Measurements from ENCODE around the gene TRMT10B. TPM values are rescaled to one million over a fixed set of nuclear protein-coding genes. Genes with fewer than 3 reads are reported as not detected.
"Not testable (repeated sequence)": the region's sequence is repeated elsewhere in the genome, so short reads cannot be mapped to it uniquely, and the experiment has no call there.

Gene TRMT10B
- total RNA-seq, 1 donor from 2014 or later: 1.2 TPM

DNA sequence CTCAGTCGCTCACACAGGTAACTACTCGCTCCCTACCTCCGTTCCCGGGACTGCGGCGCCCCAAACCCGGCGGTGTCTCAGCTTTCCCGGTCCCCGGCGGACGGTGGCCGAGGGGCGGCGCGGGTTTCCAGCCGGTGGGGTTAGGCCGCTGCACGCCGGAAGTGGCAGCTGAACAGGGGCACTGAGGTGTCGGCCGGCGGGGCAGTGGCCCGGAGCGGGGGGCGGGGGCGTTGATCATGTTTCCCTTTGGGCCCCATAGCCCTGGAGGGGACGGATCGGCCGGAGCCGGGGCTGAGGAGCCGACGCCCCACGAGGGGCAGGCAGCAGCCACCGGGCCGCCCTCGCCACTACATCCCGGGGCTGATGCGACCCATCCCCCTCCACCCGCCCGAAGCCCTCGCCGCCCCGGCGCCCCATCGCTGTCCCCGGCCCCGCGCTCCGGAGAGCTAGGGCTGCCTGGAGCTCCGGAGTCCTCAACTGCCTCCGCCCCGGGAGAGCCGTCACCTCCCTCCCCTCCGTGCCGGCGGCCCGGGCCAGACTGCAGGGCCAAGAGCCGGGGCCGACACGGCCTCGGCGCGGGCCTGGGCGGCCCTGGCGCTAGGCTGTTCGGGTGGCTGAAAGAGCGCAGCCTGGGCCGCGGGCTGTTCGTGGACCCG lies 47.2 kb downstream of the TRMT10B start, which contains the start of gene DCAF10:
Gene DCAF10 (plus strand): TSS at position 167 of the 656 bp plus-strand sequence. CDS start 70 bp downstream, at position 237.
- DNase-seq (ENCODE audit: low read depth): peak; percentile 84

DNA sequence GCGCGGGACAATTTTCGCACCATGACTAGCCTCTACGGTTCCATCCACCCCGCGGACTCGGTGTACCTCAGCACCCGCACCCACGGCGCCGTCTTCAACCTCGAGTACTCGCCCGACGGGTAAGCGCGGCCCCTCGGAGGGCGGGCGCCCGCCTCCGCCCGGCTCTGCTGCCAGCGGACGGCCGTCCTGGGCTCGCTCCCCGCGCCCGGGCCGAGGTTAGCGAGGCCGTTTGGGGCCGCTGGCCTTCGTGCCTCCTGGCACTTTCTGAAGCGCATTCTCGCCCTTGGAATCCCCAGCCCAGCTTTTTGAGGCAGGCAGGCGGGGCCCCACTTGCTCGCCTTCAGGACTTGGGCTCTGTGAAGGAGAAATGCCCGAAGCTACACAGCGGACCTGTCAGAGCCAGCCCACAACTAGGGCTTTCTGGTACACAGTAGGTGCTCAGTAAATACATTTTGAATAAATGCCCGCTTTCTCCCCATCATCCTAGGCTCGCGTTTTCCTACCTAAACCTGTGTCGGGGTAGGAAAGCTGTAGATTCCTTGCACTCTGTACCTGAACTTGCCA lies 47.8 kb downstream of the TRMT10B start:
- peak; percentile 28 for DNase-seq (ENCODE audit: low read depth)

DNA sequence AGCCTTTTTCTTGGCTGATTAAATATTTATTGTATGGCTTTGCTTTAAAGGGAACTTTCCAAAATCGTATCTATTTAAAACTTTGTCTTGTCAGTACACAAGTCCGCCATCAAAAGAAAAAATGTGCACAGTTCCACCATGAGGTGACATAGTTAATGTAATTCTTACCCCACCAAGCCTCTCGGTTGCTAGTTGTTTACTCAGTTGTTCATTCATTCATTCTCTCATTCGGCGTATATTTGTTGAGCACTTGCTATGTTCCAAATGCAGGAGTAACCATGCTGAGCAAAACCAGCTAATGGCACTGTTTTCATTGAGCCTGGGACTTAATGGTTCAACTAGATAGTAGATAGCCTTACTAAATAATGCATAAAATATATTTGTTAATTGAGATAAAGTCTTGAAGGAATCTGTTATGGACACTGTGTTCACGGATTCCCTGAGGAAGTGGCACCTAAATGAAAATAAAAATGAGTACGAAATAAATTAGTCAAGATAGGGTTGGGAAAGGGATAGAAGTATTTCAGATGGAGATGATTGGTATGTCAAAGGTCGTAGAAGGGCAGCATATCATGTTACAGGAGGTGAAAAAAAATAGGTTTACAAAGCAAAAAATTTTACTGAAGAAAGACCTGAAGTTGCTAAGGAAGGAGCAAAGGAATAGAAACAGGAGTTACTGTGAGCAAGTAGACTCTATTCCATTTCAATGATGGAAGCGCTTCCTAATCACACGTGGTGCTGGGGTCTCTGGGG lies 48.5 kb downstream of the TRMT10B start:
- no peak for DNase-seq (ENCODE audit: low read depth)

DNA sequence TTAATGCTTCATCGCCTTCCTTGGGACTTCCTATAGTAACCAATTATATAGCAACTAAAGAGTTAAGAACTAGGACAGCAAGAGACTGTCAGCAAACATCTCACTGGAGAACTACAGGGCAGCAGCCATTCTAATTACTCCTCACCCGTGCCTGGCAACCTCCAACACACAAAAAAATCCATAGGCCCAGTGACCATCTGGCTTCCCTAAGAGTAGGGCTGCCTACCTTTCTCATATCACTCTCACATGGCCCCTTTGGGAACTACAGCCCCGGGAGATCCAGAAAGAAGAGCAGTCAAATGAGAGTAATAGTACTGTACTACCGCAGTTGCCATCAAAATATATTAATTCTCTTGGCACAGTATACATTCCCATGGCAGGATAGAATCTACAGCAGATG lies 52.7 kb downstream of the TRMT10B start:
- no peak for DNase-seq (ENCODE audit: low read depth)

DNA sequence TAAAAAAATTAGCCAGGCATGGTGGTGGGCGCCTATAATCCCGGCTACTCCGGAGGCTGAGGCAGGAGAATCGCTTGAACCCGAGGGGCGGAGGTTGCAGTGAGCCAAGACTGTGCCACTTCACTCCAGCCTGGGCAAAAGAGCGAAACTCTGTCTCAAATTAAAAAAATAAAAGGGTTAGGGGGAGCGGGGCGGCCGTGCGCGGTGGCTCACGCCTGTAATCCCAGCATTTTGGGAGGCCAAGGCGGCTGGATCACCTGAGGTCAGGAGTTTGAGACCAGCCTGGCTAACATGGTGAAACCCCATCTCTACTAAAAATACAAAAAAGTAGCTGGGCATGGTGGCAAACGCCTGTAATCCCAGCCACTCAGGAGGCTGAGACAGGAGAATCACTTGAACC lies 56.1 kb downstream of the TRMT10B start:
- not testable (repeated sequence) for DNase-seq (ENCODE audit: low read depth)

DNA sequence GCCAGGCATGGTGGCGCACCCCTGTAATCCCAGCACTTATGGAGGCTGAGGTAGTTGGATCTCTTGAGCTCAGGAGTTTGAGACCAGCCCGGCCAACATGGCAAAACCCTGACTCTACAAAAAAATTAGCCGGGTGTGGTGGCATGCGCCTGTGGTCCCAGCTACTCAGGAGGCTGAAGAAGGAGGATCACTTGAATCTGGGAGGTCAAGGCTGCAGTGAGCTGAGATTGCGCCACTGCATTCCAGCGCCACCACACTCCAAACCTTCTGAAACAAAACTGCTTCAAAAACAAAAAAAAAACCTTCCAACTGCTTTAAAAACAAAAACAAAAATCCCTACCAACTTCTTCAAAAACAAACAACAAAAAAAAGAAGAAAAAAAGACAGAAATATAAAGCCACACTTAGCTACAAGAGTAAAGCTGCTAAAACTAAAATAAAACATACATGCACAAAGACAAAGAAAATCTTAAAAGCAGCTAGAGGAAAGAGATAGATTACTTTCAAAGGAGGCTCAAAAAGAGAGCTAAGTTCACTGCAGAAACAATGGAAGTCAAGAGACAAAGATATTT lies 58.4 kb downstream of the TRMT10B start:
- DNase-seq (ENCODE audit: low read depth): no peak

DNA sequence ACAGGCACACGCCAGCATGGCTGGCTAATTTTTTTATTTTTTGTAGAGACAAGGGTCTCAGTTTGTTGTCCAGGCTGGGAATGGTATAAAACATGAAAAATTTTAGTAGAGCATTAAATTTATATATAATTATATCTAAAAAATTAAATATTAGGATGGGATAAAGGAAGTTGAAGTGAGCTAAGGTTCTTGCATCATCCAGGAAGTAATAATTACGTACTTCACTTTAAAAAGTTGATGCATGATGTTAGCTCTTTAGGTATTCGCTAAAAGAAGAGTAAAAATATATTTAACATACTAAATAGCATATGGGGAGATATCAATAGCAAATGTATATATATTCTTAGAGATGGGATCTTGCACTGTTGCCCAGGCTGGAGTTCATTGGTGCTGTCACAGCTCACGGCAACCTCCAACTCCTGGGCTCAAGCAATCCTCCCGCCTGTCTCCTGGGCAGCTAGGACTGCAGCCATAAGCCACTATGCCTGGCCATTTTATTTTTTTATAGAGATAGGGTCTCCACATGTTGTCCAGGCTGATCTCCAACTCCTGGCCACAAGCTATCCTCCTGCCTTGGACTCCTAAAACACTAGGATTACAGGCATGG lies 59.3 kb downstream of the TRMT10B start:
- DNase-seq (ENCODE audit: low read depth): no peak

DNA sequence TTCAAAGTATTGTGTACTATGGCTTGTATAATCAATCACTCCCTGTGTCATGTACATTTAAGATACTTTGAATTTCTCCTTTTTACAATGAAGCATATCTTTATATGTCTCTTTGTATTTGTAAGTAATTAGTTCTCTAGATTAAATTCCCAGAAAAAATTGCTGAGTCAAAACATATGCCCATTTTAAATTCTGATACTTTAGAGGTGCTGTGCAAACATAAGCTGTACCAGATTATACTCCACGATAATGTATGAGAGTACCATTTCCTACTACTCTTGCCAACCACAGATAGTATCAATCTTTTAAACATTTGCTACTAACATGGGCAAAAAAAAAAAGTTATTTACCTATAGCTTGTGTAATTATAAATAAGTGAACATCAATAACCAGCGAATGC lies 65.2 kb downstream of the TRMT10B start:
- no peak for DNase-seq (ENCODE audit: low read depth)

DNA sequence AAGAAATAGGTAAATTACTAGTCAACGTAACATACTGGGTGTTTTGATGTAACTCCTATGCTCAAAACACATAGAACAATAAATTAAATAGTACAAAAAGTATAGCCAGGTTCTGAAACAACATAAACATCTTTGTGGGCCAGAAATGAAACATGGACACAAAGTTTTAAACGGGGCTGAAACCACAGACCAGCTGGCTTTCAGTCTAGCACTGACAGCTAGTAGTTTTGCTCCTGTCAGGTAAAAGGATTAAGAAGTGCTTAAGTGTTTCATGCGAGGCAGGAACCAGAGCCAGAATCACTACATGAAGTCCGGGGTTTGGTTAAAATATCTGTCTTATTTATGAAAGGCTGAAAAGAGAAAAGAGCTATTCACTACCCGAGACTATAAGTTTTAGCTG lies 66.5 kb downstream of the TRMT10B start:
- DNase-seq (ENCODE audit: low read depth): no peak

DNA sequence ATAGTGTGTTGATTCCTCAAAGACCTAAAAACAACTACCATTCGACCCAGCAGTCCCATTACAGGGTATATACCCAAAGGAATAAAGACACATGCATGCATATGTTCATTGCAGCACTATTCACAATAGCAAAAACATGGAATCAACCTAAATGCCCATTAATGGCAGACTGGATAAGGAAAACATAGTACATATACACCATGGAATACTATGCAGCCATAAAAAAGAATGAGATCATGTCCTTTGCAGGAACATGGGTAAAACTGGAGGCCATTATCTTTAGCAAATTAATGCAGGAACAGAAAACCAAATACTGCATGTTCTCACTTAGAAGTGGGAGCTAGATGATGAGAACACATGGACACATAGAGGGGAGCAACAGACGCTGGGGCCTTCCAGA lies 71.6 kb downstream of the TRMT10B start:
- not testable (repeated sequence) for DNase-seq (ENCODE audit: low read depth)

DNA sequence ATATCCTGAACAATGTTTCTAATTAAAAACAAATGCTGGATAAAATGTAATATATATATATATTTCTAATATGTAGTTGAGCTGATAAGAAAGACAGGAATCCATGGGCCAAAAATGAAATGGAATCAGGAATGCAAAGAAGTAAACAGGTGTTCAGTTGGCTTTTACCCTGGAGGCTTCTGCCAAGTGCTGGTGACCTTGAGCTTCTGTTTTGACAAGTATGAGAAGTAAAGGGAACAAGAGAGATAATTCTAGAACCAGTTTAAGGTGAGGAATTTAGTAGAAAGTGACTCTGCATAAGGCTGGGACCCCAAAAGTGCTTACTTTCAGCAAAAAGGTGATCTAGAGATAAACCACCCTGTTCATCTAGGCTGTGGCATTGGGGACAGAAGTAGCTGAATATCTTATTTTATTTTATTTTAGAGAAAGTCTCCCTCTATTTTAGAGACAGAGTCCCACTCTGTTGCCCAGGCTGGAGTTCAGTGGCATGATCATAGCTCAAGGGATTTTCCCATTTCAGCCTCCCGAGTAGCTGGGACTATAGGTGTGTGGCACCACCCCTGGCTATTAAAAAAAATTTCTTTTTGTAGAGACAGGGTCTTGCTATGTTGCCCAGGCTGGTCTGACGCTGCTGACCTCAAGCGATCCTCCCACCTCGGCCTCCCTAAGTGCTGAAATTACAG lies 74.0 kb downstream of the TRMT10B start:
- no peak for DNase-seq (ENCODE audit: low read depth)

Other genes starting within 250 kb of the TRMT10B start
- 77.5 and 106 TPM in 2 replicates for gene FBXO10, start 177.4 kb upstream of the TRMT10B start, total RNA-seq
- 107 and 109 TPM in 2 replicates for gene TOMM5, start 161.2 kb upstream of the TRMT10B start, total RNA-seq
- 8.4 and 15.5 TPM in 2 replicates for gene FRMPD1, start 102.9 kb upstream of the TRMT10B start, total RNA-seq
- 35.1 TPM in 2 replicates for gene EXOSC3, start 31.3 kb downstream of the TRMT10B start, total RNA-seq
- gene DCAF10, start 47.0 kb downstream of the TRMT10B start, total RNA-seq: 19.8 and 23.9 TPM in 2 replicates
- 40.1 and 41.5 TPM in 2 replicates for gene SLC25A51, start 150.3 kb downstream of the TRMT10B start, total RNA-seq

Data from myocyte (in vitro differentiated cells).